ENCODE results near the gene SUSD3. TPM values are rescaled to one million over a fixed set of nuclear protein-coding genes. Genes with fewer than 3 reads are reported as not detected.

The SUSD3 gene
- total and polyA plus RNA-seq, 4 donors: 4.1 to 19.2 (median 11.8) TPM

- WGBS: 95% methylated on average over 4 of the region's 4 CpGs
- H3K4me1 ChIP-seq (ENCODE audit: control insufficient read depth in 4 of 4, insufficient read depth in 4 of 4, low read length in 3 of 4): peaks cover 0 to 5% (median under 1%) of the 10 kb centered on the region in 4 donors
- H3K4me3 ChIP-seq (ENCODE audit: low read depth in 1 of 3, low read length in 3 of 3): no peak overlapping the region
- no peak for TF ChIP-seq YY1 (IDR thresholded peaks at IDR 0.05)
- TF ChIP-seq ATF3 (IDR thresholded peaks at IDR 0.05): no peak
- no peak for TF ChIP-seq HNF4G (IDR thresholded peaks at IDR 0.05)
- TF ChIP-seq HNF4A (conservative IDR thresholded peaks at IDR 0.05): no peak
- TF ChIP-seq TAF1 (conservative IDR thresholded peaks at IDR 0.05): no peak
- TF ChIP-seq RXRA (IDR thresholded peaks at IDR 0.05): no peak
- no peak for TF ChIP-seq ZBTB33 (IDR thresholded peaks at IDR 0.05)
- no peak for TF ChIP-seq NR2F2 (IDR thresholded peaks at IDR 0.05)
- no peak for TF ChIP-seq SP1 (IDR thresholded peaks at IDR 0.05)
- no peak for TF ChIP-seq FOXA1 (IDR thresholded peaks at IDR 0.05)
- no peak for TF ChIP-seq JUND (IDR thresholded peaks at IDR 0.05)
- no peak for TF ChIP-seq REST (IDR thresholded peaks at IDR 0.05)
- TF ChIP-seq FOXA2 (IDR thresholded peaks at IDR 0.05): no peak
- no peak for TF ChIP-seq MAX (IDR thresholded peaks at IDR 0.05)
- no peak for TF ChIP-seq EGR1 (IDR thresholded peaks at IDR 0.05; ENCODE audit: low read depth in 2 of 2)
- TF ChIP-seq CTCF (IDR thresholded peaks at IDR 0.05; ENCODE audit: low read depth, low read length, missing input control): no peak
- TF ChIP-seq GABPA (IDR thresholded peaks at IDR 0.05 in 1 of 2, conservative IDR thresholded peaks at IDR 0.05 in 1 of 2): no peak
- no peak for DNase-seq (ENCODE audit: low spot score)
- peaks cover 0 to 2% (median 0%) of the 10 kb centered on the region in 4 donors for H3K9me3 ChIP-seq (ENCODE audit: control insufficient read depth in 4 of 4, low read length in 3 of 4)
- H3K36me3 ChIP-seq (ENCODE audit: control insufficient read depth in 4 of 4, insufficient read depth in 3 of 4, low read depth in 1 of 4, low read length in 3 of 4): peaks cover 0 to 4% (median 0%) of the 10 kb centered on the region in 4 donors
- H3K27me3 ChIP-seq (ENCODE audit: control insufficient read depth in 4 of 4, insufficient read depth in 4 of 4, low read length in 3 of 4): no peaks in the 10 kb centered on the region
- no peak overlapping the region for H3K27ac ChIP-seq (ENCODE audit: low read depth in 1 of 2, low read length in 2 of 2)
- no peak overlapping the region for H3K9ac ChIP-seq (ENCODE audit: low read depth in 1 of 2, low read length in 2 of 2)
Observed at GRCh38 chr9:93088656-93089015, 30.1 kb downstream of the SUSD3 start.

- Histone ChIP-seq H3K4me1 (ENCODE audit: control insufficient read depth in 4 of 4, insufficient read depth in 4 of 4, low read length in 3 of 4) (peaks cover 0 to 9% (median 2%) of the 10 kb centered on the region in 4 donors), H3K27me3 (ENCODE audit: control insufficient read depth in 4 of 4, insufficient read depth in 4 of 4, low read length in 3 of 4) (no peaks in the 10 kb centered on the region), H3K4me3 (ENCODE audit: low read depth in 1 of 3, low read length in 3 of 3) (no peak overlapping the region), H3K27ac (ENCODE audit: low read depth in 1 of 2, low read length in 2 of 2) (no peak overlapping the region), H3K36me3 (ENCODE audit: control insufficient read depth in 4 of 4, insufficient read depth in 3 of 4, low read depth in 1 of 4, low read length in 3 of 4) (peaks cover 0 to 4% (median 0%) of the 10 kb centered on the region in 4 donors), H3K9ac (ENCODE audit: low read depth in 1 of 2, low read length in 2 of 2) (no peak overlapping the region), H3K9me3 (ENCODE audit: control insufficient read depth in 4 of 4, low read length in 3 of 4) (peaks cover 0 to 2% (median 0%) of the 10 kb centered on the region in 4 donors)
- WGBS: 90% methylated on average over 5 of the region's 5 CpGs
- no peak for DNase-seq (ENCODE audit: low spot score)
- TF ChIP-seq TAF1 (conservative IDR thresholded peaks at IDR 0.05) (no peak), GABPA (IDR thresholded peaks at IDR 0.05 in 1 of 2, conservative IDR thresholded peaks at IDR 0.05 in 1 of 2) (no peak), MAX (IDR thresholded peaks at IDR 0.05) (no peak), FOXA1 (IDR thresholded peaks at IDR 0.05) (no peak), JUND (IDR thresholded peaks at IDR 0.05) (no peak), EGR1 (IDR thresholded peaks at IDR 0.05; ENCODE audit: low read depth in 2 of 2) (no peak), SP1 (IDR thresholded peaks at IDR 0.05) (no peak), REST (IDR thresholded peaks at IDR 0.05) (no peak), ZBTB33 (IDR thresholded peaks at IDR 0.05) (no peak), HNF4A (conservative IDR thresholded peaks at IDR 0.05) (no peak), HNF4G (IDR thresholded peaks at IDR 0.05) (no peak)
Observed at GRCh38 chr9:93089024-93089423, 30.5 kb downstream of the SUSD3 start.
